ENCODE data around the gene HDAC9. TPM values are rescaled to one million over a fixed set of nuclear protein-coding genes. Genes with fewer than 3 reads are reported as not detected.

The HDAC9 gene
- total and polyA plus RNA-seq, 2 donors = 4.8 to 12.2 TPM

DNA sequence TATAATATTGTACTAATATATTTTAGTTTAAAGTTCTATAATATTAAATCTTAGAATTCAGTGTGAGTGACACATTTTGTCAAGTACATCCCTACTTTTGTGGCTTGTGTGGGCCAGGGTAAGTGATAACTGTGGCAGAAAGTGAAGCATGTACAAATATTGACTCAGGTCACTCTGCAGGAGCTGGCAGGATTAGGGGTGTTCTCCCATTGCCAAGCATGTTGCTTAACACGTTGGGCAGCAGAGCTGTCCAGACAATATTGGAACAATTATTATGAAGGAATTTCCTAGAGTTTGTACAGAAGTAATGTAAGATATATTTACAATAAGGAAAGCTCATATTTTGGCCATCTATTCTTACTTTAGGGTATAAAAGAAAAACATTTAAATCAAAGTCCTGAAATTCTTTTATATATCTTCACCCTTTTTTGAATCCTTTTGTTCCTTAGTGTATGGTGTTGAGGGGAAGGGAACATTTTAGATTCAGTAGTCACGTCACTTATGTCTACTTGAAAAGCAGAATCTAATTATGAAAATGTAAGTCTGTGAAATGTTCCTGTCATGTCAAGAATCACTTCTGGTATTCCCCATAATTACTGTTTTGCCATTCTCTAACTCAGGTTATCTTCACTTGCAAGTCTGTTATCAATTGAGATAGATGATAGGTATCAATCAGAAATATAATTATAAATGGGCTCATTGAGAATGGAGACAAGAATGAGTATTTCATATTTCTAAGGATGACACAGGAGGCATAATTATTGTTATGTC lies 4.0 kb downstream of the HDAC9 start:
- 93% methylated on average over 2 of the region's 2 CpGs for WGBS
- no peak overlapping the region for H3K4me3 ChIP-seq (ENCODE audit: low read length in 2 of 2)
- no peaks in the 10 kb centered on the region for H3K9me3 ChIP-seq (ENCODE audit: control insufficient read depth in 2 of 2, insufficient read depth in 1 of 2, low read length in 1 of 2)
- no peaks in the 10 kb centered on the region for H3K27me3 ChIP-seq (ENCODE audit: control insufficient read depth in 2 of 2, insufficient read depth in 1 of 2, low read length in 1 of 2)
- no peak for DNase-seq (ENCODE audit: low read depth in 6 of 9, low spot score in 9 of 9)
- H3K27ac ChIP-seq (ENCODE audit: low read depth in 1 of 2, low read length in 1 of 2) = no peak overlapping the region
- no peaks in the 10 kb centered on the region for H3K36me3 ChIP-seq (ENCODE audit: control insufficient read depth in 2 of 2, insufficient read depth in 2 of 2, low read length in 1 of 2)
- peaks cover 0 to 8% of the 10 kb centered on the region in 2 donors for H3K4me1 ChIP-seq (ENCODE audit: control insufficient read depth in 2 of 2, insufficient read depth in 2 of 2, low read length in 2 of 2)

DNA sequence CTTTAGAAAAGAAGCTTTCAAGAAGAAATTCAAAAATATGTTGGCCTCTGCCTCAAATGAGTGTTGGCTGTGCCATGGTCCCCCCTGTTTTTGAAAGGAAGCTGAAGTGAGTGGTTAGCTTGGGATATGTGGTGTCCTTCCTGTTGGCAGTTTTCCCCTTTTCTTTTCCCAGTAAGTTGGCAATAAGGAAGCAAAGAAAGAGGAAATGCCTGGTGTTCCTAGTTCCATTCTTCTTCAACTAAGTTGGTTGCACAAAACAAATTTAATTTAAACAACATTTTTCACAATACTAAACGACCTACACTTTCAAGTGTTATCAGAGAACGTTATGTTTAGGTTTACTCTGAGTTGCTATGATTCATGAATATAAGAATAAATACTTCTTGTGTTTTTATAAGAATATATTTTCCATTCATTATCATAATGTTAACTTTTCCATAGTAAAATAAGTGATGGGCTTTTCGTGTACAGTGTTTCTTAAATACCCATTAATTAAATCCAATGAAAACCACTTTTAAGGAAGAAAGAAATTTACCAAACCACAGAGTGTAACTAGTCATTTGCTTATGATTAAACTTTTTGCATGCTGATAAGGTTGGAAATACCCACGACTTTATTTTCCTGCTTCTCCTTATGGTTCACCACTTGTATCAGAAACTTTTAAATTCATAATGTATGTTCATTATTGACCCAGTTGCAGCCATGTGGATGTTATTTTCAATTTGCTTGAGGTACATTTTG lies 7.7 kb downstream of the HDAC9 start:
- Histone ChIP-seq H3K4me1 (ENCODE audit: control insufficient read depth in 2 of 2, insufficient read depth in 2 of 2, low read length in 2 of 2) (no peaks in the 10 kb centered on the region), H3K36me3 (ENCODE audit: control insufficient read depth in 2 of 2, insufficient read depth in 2 of 2, low read length in 1 of 2) (no peaks in the 10 kb centered on the region), H3K9me3 (ENCODE audit: control insufficient read depth in 2 of 2, insufficient read depth in 1 of 2, low read length in 1 of 2) (no peaks in the 10 kb centered on the region), H3K4me3 (ENCODE audit: low read length in 2 of 2) (no peak overlapping the region), H3K27me3 (ENCODE audit: control insufficient read depth in 2 of 2, insufficient read depth in 1 of 2, low read length in 1 of 2) (no peaks in the 10 kb centered on the region), H3K27ac (ENCODE audit: low read depth in 1 of 2, low read length in 1 of 2) (no peak overlapping the region)
- no peak for DNase-seq (ENCODE audit: low read depth in 6 of 9, low spot score in 9 of 9)
- 87% methylated on average over 4 of the region's 4 CpGs for WGBS

DNA sequence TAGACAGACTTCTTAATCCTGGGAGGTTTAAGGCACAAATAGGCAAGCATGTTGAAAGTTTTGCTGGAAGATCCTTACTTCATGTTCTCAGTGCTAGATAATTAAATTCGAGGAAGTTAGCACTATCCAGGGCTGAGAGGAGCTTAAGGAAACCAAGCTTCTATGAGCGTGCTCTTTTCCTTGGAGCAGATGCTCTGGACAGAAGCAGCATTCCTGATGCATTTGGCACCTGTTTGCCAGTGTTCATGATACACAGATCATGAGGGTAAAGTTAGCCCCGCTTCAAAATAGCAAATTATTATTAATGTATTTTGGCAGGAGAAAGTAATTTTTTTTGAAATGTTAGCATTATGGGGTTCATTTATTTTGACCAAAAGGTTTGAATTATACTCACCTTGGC lies 9.4 kb downstream of the HDAC9 start:
- Histone ChIP-seq H3K4me3 (ENCODE audit: low read length in 2 of 2) (no peak overlapping the region), H3K9me3 (ENCODE audit: control insufficient read depth in 2 of 2, insufficient read depth in 1 of 2, low read length in 1 of 2) (no peaks in the 10 kb centered on the region), H3K27me3 (ENCODE audit: control insufficient read depth in 2 of 2, insufficient read depth in 1 of 2, low read length in 1 of 2) (no peaks in the 10 kb centered on the region), H3K27ac (ENCODE audit: low read depth in 1 of 2, low read length in 1 of 2) (no peak overlapping the region), H3K4me1 (ENCODE audit: control insufficient read depth in 2 of 2, insufficient read depth in 2 of 2, low read length in 2 of 2) (no peaks in the 10 kb centered on the region), H3K36me3 (ENCODE audit: control insufficient read depth in 2 of 2, insufficient read depth in 2 of 2, low read length in 1 of 2) (no peaks in the 10 kb centered on the region)
- DNase-seq (ENCODE audit: low read depth in 6 of 9, low spot score in 9 of 9) = no peak
- 95% methylated on average over 3 of the region's 3 CpGs for WGBS

DNA sequence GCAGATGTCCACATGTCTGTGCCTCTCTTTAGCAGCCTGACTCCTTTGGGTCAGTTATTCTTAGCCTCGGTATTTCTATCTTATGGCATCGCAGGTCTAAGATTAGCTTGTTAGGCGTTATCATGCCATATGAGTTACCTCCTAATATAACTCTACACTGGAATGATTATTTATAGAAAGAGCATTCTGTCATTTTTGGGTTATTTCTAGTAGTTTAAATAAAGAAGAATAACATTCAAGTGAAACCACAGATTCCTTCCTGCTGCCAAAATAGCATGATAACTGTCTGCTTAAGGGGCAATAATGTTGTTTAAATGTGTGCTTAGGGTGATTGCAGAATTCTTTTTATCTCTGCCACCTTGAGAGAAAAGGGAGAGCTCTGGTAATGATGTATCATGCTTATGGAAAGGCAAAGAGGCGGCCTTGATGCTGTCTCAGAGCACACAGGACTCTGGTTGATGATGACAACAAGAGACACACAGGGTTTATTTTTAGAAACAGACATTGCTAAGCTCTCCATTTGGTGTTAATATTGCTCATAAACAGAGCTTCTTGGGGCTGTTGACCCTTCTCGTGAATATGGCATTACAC lies 10.4 kb downstream of the HDAC9 start:
- no peak for DNase-seq (ENCODE audit: low read depth in 6 of 9, low spot score in 9 of 9)
- Histone ChIP-seq H3K36me3 (ENCODE audit: control insufficient read depth in 2 of 2, insufficient read depth in 2 of 2, low read length in 1 of 2) (no peaks in the 10 kb centered on the region), H3K9me3 (ENCODE audit: control insufficient read depth in 2 of 2, insufficient read depth in 1 of 2, low read length in 1 of 2) (no peaks in the 10 kb centered on the region), H3K4me3 (ENCODE audit: low read length in 2 of 2) (no peak overlapping the region), H3K27me3 (ENCODE audit: control insufficient read depth in 2 of 2, insufficient read depth in 1 of 2, low read length in 1 of 2) (no peaks in the 10 kb centered on the region), H3K4me1 (ENCODE audit: control insufficient read depth in 2 of 2, insufficient read depth in 2 of 2, low read length in 2 of 2) (no peaks in the 10 kb centered on the region), H3K27ac (ENCODE audit: low read depth in 1 of 2, low read length in 1 of 2) (no peak overlapping the region)
- WGBS = 74% methylated on average over 5 of the region's 5 CpGs

DNA sequence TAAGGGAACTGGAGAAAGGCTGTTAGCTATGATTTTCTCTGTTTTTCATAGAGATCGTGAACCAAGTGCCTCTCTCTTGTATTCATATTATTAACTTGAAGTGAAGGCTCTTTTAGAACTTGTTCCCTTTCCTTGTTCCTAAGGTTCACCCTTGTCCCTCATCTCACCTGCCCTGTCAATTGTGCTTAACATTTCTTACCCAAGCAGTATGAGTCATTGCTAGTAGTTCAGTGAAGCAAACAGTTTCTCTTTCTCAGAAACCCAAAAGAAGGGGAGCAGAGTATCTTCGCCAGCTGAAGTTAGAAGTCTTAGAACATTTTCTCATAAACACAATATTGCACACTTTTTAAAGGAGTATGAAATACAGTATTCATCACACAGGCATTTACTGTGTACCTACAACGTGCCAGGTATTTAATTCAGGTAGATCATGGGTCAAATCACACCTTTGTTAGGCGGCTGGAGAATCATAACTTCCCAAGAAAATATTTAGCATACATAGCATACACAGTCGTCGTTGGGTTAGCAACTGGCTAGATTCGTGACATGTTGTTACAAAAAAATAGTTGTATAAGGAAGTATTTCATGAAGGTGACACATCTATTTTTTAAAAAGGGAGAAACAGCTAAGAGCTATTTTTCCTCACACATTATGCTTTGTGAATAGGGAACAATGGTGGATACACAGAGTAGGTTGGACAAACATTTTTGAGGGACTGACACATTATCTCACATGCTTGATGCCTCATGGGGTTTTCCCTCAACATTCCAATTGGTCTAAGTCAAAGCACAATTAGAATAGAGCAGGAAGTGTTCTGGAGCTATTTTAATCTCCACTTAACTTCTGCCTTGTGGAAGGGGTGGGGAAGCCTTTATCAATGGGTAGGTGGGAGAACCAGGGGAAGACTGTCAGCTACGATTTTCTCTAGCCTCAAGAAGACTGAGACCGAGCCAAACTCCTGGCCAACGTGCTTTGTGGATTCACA lies 13.2 kb downstream of the HDAC9 start:
- H3K36me3 ChIP-seq (ENCODE audit: control insufficient read depth in 2 of 2, insufficient read depth in 2 of 2, low read length in 1 of 2) = no peaks in the 10 kb centered on the region
- 81% methylated on average over 10 of the region's 10 CpGs for WGBS
- H3K4me1 ChIP-seq (ENCODE audit: control insufficient read depth in 2 of 2, insufficient read depth in 2 of 2, low read length in 2 of 2) = no peaks in the 10 kb centered on the region
- no peaks in the 10 kb centered on the region for H3K27me3 ChIP-seq (ENCODE audit: control insufficient read depth in 2 of 2, insufficient read depth in 1 of 2, low read length in 1 of 2)
- no peak for DNase-seq (ENCODE audit: low read depth in 6 of 9, low spot score in 9 of 9)
- no peak overlapping the region for H3K4me3 ChIP-seq (ENCODE audit: low read length in 2 of 2)
- H3K9me3 ChIP-seq (ENCODE audit: control insufficient read depth in 2 of 2, insufficient read depth in 1 of 2, low read length in 1 of 2) = no peaks in the 10 kb centered on the region
- H3K27ac ChIP-seq (ENCODE audit: low read depth in 1 of 2, low read length in 1 of 2) = peak overlapping the region; percentile 11 to 58

DNA sequence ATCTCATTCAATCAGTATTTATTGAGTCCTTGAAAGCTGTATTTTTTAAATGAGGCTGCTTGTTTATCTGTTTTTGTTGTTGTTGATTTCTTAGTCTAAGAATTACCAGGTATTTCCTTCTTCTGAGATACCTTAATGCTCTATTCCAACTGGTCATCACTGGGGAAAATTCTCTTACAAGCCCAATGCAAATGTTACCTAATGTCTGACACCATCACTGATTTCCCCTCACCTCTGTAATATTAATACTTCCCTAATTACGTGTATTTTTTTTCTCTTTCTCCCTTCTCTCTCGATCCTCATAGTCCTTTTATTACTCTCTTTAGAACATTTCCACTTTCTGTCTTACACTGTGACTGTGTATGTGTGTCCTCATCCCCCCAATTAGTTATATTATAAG lies 13.9 kb downstream of the HDAC9 start:
- H3K27me3 ChIP-seq (ENCODE audit: control insufficient read depth in 2 of 2, insufficient read depth in 1 of 2, low read length in 1 of 2) = no peaks in the 10 kb centered on the region
- no peaks in the 10 kb centered on the region for H3K4me1 ChIP-seq (ENCODE audit: control insufficient read depth in 2 of 2, insufficient read depth in 2 of 2, low read length in 2 of 2)
- no peaks in the 10 kb centered on the region for H3K36me3 ChIP-seq (ENCODE audit: control insufficient read depth in 2 of 2, insufficient read depth in 2 of 2, low read length in 1 of 2)
- WGBS = 95% methylated on average over 2 of the region's 2 CpGs
- H3K27ac ChIP-seq (ENCODE audit: low read depth in 1 of 2, low read length in 1 of 2) = no peak overlapping the region
- DNase-seq (ENCODE audit: low read depth in 6 of 9, low spot score in 9 of 9) = no peak
- H3K4me3 ChIP-seq (ENCODE audit: low read length in 2 of 2) = no peak overlapping the region
- H3K9me3 ChIP-seq (ENCODE audit: control insufficient read depth in 2 of 2, insufficient read depth in 1 of 2, low read length in 1 of 2) = no peaks in the 10 kb centered on the region

DNA sequence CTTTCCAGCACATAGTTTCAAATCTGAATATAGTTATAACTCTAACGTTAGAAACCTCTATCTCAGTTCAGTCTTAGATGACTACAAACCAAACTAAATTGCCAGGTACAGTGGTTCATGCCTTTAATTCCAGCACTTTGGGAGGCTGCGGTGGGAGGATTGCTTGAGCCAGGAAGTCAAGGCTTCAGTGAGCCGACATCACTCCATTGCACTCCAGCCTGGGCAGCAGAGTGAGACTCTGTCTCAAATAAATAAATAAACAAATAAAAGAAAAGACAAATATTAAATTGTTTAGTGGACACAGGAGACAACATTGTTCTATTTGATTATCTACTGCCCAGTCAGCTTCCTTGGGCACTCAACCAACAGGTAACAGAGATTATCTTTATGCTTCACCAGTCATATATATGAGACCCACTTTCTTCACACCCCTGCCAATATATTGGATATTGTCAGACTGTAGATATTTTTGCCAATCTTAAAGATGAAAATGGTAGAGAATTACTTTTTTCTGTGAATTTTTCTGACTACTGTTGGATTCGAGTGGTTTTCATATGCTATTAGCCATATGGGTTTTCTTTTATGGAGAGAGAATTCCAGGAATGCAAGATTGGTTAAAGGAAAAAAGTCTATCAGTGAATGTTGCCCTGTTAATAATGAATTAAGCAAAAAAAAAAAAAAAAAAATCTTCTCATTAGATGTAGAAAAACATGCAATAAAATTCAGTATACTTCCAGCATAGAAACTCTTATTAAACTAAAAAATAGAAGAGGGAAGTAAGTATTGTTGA lies 16.0 kb downstream of the HDAC9 start:
- H3K27ac ChIP-seq (ENCODE audit: low read depth in 1 of 2, low read length in 1 of 2) = no peak overlapping the region
- no peak for DNase-seq (ENCODE audit: low read depth in 6 of 9, low spot score in 9 of 9)
- WGBS = 95% methylated on average over 4 of the region's 4 CpGs
- no peaks in the 10 kb centered on the region for H3K9me3 ChIP-seq (ENCODE audit: control insufficient read depth in 2 of 2, insufficient read depth in 1 of 2, low read length in 1 of 2)
- no peaks in the 10 kb centered on the region for H3K27me3 ChIP-seq (ENCODE audit: control insufficient read depth in 2 of 2, insufficient read depth in 1 of 2, low read length in 1 of 2)
- H3K4me1 ChIP-seq (ENCODE audit: control insufficient read depth in 2 of 2, insufficient read depth in 2 of 2, low read length in 2 of 2) = no peaks in the 10 kb centered on the region
- no peaks in the 10 kb centered on the region for H3K36me3 ChIP-seq (ENCODE audit: control insufficient read depth in 2 of 2, insufficient read depth in 2 of 2, low read length in 1 of 2)
- no peak overlapping the region for H3K4me3 ChIP-seq (ENCODE audit: low read length in 2 of 2)

DNA sequence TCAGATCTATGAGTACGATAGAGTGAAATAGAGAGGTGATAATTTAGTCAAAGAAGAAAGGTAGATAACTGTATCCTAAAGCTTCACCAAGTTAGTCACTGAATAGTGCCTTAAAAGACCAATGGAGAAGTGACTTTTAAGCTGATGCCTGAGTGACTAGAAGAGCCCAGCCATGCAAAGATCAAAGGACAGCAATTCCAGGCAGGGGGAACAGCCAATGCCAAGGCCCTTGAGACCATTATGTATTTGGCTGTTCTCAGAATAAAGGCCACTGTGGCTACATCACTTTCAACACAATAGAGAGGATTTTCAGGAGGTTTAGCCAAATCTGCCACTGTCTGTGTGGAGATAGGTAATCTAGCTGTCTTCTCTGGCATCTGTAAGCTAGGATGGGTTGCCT lies 17.8 kb downstream of the HDAC9 start:
- Histone ChIP-seq H3K9me3 (ENCODE audit: control insufficient read depth in 2 of 2, insufficient read depth in 1 of 2, low read length in 1 of 2) (no peaks in the 10 kb centered on the region), H3K4me1 (ENCODE audit: control insufficient read depth in 2 of 2, insufficient read depth in 2 of 2, low read length in 2 of 2) (no peaks in the 10 kb centered on the region), H3K36me3 (ENCODE audit: control insufficient read depth in 2 of 2, insufficient read depth in 2 of 2, low read length in 1 of 2) (no peaks in the 10 kb centered on the region), H3K4me3 (ENCODE audit: low read length in 2 of 2) (no peak overlapping the region), H3K27me3 (ENCODE audit: control insufficient read depth in 2 of 2, insufficient read depth in 1 of 2, low read length in 1 of 2) (no peaks in the 10 kb centered on the region), H3K27ac (ENCODE audit: low read depth in 1 of 2, low read length in 1 of 2) (no peak overlapping the region)
- 99% methylated on average over 1 of the region's 1 CpG for WGBS
- no peak for DNase-seq (ENCODE audit: low read depth in 6 of 9, low spot score in 9 of 9)
